ENCODE data around the gene P2RY12. TPM values are rescaled to one million over a fixed set of nuclear protein-coding genes. Genes with fewer than 3 reads are reported as not detected.

Gene P2RY12
- total and polyA plus RNA-seq, 2 donors (not counting 1 experiment from before 2014, with no cell fraction given): 0.42 to 0.79 TPM

DNA sequence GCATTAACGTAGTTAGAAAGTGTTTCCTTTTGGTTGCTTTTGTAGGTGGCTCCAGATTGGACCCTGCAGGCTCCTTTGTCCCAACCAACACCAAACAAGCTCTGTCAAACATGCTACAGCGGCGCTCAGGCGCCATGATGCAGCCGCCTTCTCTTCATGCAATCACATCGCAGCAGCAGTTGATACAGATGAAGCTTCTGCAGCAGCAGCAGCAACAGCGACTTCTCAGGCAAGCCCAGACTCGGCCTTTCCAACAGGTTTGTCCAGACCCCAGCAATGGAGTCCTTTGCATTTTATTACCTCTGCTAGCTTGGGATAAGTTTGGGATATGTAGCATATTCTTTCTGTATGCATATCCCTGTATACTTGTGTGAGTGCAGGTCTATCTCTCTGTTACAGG, 10.1 kb upstream of the P2RY12 start:
- Mint-ChIP-seq H3K27ac (peak overlapping the region; percentile 11), H3K4me1 (peaks cover 52% of the 10 kb centered on the region), H3K9me3 (ENCODE audit: insufficient read depth) (no peaks in the 10 kb centered on the region), H3K4me3 (no peak overlapping the region), H3K27me3 (no peaks in the 10 kb centered on the region)
- CTCF ChIA-PET: interaction anchor here (1.5 to 1.9 kb wide), 2 partner anchors 15 kb away, joined by 3 to 5 read pairs; no protein-coding TSS in a partner anchor
- DNase-seq (no peak), ATAC-seq (ENCODE audit: low read depth) (no peak)
- TF ChIP-seq EZH2 (IDR thresholded peaks at IDR 0.05; ENCODE audit: borderline replicate concordance, insufficient read depth, low read depth, low read length, poor library complexity, severe bottlenecking): no peak
- TF ChIP-seq, protein P1, sequence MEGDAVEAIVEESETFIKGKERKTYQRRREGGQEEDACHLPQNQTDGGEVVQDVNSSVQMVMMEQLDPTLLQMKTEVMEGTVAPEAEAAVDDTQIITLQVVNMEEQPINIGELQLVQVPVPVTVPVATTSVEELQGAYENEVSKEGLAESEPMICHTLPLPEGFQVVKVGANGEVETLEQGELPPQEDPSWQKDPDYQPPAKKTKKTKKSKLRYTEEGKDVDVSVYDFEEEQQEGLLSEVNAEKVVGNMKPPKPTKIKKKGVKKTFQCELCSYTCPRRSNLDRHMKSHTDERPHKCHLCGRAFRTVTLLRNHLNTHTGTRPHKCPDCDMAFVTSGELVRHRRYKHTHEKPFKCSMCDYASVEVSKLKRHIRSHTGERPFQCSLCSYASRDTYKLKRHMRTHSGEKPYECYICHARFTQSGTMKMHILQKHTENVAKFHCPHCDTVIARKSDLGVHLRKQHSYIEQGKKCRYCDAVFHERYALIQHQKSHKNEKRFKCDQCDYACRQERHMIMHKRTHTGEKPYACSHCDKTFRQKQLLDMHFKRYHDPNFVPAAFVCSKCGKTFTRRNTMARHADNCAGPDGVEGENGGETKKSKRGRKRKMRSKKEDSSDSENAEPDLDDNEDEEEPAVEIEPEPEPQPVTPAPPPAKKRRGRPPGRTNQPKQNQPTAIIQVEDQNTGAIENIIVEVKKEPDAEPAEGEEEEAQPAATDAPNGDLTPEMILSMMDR (IDR thresholded peaks at IDR 0.05): no peak
- Histone ChIP-seq H3K79me2 (ENCODE audit: control insufficient read depth, insufficient read depth, low read length) (no peaks in the 10 kb centered on the region), H3K9me3 (ENCODE audit: control extremely low read depth in 1 of 3, control insufficient read depth in 2 of 3, insufficient read depth in 1 of 3, low read length in 2 of 3) (peaks cover 0 to 5% (median under 1%) of the 10 kb centered on the region in 3 donors), H3K4me1 (ENCODE audit: control insufficient read depth in 2 of 2, insufficient read depth in 2 of 2, low read length in 2 of 2) (peaks cover 9 to 15% of the 10 kb centered on the region in 2 donors), H3K27me3 (replicated peaks in 1 of 4; ENCODE audit: control extremely low read depth in 1 of 4, control insufficient read depth in 3 of 4, insufficient read depth in 4 of 4, low read length in 3 of 4) (no peaks in the 10 kb centered on the region), H4K20me1 (ENCODE audit: control insufficient read depth, insufficient read depth, low read length, poor library complexity, severe bottlenecking) (no peaks in the 10 kb centered on the region), H3K9ac (ENCODE audit: low read length) (no peak overlapping the region), H3K4me2 (replicated peaks; ENCODE audit: low read depth, low read length, poor library complexity, severe bottlenecking) (no peak overlapping the region), H3K27ac (ENCODE audit: low read length in 2 of 2) (no peak overlapping the region), H3K4me3 (ENCODE audit: control extremely low read depth in 1 of 5, extremely low read depth in 1 of 5, insufficient read depth in 1 of 5, low read depth in 2 of 5, low read length in 4 of 5) (no peak overlapping the region), H3K36me3 (replicated peaks in 1 of 2; ENCODE audit: control extremely low read depth in 1 of 2, control insufficient read depth in 1 of 2, extremely low read depth in 1 of 2, insufficient read depth in 2 of 2, low read length in 1 of 2) (no peaks in the 10 kb centered on the region), H2AFZ (ENCODE audit: insufficient read depth, low read depth, low read length, poor library complexity, severe bottlenecking) (no peak overlapping the region)
- POLR2A ChIA-PET: no interaction called here
- 87% methylated on average over 7 of the region's 8 CpGs for WGBS (ENCODE audit: insufficient coverage)
- intact Hi-C loops (cut with micrococcal nuclease): loop anchor here (1.0 kb wide), 1 partner anchor 10 kb away; the partner anchor contains the start of gene P2RY12

DNA sequence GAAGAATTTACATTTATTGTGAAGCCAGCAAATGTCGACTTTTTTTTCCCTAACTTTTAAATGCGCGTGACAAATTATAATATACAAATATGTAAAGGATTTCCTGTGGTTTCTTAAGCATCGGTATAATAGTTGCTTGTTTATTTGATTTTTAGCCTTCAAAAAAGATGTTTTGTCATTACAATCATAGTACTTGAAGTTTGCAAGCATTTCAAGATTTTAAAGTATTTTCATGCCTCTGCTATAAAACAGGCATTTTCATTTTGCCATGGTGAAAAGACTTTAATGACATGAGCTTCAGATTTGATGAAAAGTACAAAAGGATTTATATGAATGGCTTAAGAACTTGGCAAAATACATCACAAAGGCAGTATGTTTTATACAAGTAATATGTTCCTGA, 9.4 kb upstream of the P2RY12 start:
- Mint-ChIP-seq H3K27ac (no peak overlapping the region), H3K27me3 (no peaks in the 10 kb centered on the region), H3K4me3 (peak overlapping the region; percentile 1), H3K4me1 (peaks cover 56% of the 10 kb centered on the region), H3K9me3 (ENCODE audit: insufficient read depth) (no peaks in the 10 kb centered on the region)
- Histone ChIP-seq H3K9ac (ENCODE audit: low read length) (no peak overlapping the region), H3K9me3 (ENCODE audit: control extremely low read depth in 1 of 3, control insufficient read depth in 2 of 3, insufficient read depth in 1 of 3, low read length in 2 of 3) (peaks cover 0 to 5% (median 0%) of the 10 kb centered on the region in 3 donors), H3K27ac (ENCODE audit: low read length in 2 of 2) (no peak overlapping the region), H3K4me2 (replicated peaks; ENCODE audit: low read depth, low read length, poor library complexity, severe bottlenecking) (no peak overlapping the region), H3K79me2 (ENCODE audit: control insufficient read depth, insufficient read depth, low read length) (no peaks in the 10 kb centered on the region), H3K27me3 (replicated peaks in 1 of 4; ENCODE audit: control extremely low read depth in 1 of 4, control insufficient read depth in 3 of 4, insufficient read depth in 4 of 4, low read length in 3 of 4) (no peaks in the 10 kb centered on the region), H4K20me1 (ENCODE audit: control insufficient read depth, insufficient read depth, low read length, poor library complexity, severe bottlenecking) (no peaks in the 10 kb centered on the region), H3K4me3 (ENCODE audit: control extremely low read depth in 1 of 5, extremely low read depth in 1 of 5, insufficient read depth in 1 of 5, low read depth in 2 of 5, low read length in 4 of 5) (no peak overlapping the region), H3K4me1 (ENCODE audit: control insufficient read depth in 2 of 2, insufficient read depth in 2 of 2, low read length in 2 of 2) (peaks cover 12 to 16% of the 10 kb centered on the region in 2 donors), H3K36me3 (replicated peaks in 1 of 2; ENCODE audit: control extremely low read depth in 1 of 2, control insufficient read depth in 1 of 2, extremely low read depth in 1 of 2, insufficient read depth in 2 of 2, low read length in 1 of 2) (no peaks in the 10 kb centered on the region), H2AFZ (ENCODE audit: insufficient read depth, low read depth, low read length, poor library complexity, severe bottlenecking) (no peak overlapping the region)
- CTCF ChIA-PET: interaction anchor here (0.6 kb wide), 1 partner anchor 227 kb away, joined by 3 read pairs; no protein-coding TSS in a partner anchor
- POLR2A ChIA-PET: no interaction called here
- intact Hi-C loops (cut with micrococcal nuclease): loop anchor here (1.0 kb wide), 1 partner anchor 10 kb away; the partner anchor contains the start of gene P2RY12
- DNase-seq (no peak), ATAC-seq (ENCODE audit: low read depth) (no peak)
- WGBS (ENCODE audit: insufficient coverage): no CpG with 5 or more reads among the region's 4 CpGs
- TF ChIP-seq EZH2 (IDR thresholded peaks at IDR 0.05; ENCODE audit: borderline replicate concordance, insufficient read depth, low read depth, low read length, poor library complexity, severe bottlenecking): no peak
- TF ChIP-seq, protein P1 (IDR thresholded peaks at IDR 0.05): no peak
